HG03196 (cell line): ENCODE data around the gene VBP1.
"Not testable (repeated sequence)": the region's sequence is repeated elsewhere in the genome, so short reads cannot be mapped to it uniquely, and the experiment has no call there.

Experiments used
- ATAC-seq: cut with Tn5 transposase; IDR thresholded peaks from one replicate; pipeline ENCODE4 v1.9.1; 2021; ENCODE audit not compliant: unreplicated experiment

VBP1 gene

DNA sequence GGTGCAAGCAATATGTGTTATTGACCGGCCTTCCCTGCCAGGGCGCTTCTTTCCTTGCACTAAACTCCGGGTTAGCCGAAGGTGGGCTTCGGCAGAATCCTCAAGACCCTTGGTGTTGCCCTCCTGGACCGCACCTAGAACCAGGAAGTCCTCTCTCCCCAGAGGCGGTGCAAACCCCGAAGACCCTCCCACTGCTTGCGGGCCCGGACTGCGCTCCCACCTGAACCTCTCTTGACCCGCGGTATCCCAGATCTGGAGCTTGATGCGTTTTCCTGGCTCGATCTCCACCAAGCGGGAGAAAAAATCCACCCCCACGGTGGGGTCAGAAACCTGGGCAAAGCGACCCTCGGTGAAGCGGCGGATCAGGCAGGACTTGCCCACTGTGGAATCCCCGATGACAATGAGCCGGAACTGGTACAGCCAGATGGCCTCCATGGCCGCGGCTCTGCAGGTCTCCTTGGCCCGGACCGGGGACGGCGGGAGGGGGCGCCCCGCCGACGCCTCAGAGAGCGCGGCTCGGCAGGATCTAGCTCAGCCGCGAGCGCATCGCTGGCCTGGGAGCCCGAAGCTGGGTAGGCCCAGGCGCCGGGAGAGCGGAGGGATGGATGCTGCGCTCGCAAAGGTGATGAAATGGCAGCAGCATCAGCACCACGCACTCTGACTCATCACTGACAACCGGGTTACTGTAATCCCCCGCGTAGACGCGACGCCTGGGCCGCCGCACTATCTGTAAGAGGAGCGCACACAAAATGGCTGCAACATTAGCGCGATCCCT is 47.8 kb downstream of the VBP1 start, which contains the start of gene RAB39B:
TSS of gene RAB39B (minus strand) at position 638 of the 775 bp plus-strand sequence. CDS start at position 435, 203 bp downstream.
- ATAC-seq: peak; percentile 85

DNA sequence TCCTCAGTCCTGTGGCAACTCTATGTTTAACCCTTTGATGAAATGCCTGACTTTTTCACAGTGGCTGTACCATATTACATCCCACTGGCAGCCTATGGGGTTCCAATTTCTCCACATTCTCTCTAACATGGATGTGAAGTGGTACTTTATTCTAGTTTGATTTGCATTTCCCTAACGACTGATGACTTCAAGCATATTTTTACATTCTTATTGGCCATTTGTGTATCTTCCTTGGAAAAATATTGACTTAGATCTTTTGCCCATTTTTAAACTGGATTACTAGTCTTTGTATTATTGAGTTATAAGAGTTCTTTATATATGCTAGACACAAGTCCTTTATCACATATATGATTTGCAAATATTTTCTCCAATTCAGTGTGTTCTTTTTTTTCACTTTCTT is 50.2 kb downstream of the VBP1 start:
- ATAC-seq: no peak

DNA sequence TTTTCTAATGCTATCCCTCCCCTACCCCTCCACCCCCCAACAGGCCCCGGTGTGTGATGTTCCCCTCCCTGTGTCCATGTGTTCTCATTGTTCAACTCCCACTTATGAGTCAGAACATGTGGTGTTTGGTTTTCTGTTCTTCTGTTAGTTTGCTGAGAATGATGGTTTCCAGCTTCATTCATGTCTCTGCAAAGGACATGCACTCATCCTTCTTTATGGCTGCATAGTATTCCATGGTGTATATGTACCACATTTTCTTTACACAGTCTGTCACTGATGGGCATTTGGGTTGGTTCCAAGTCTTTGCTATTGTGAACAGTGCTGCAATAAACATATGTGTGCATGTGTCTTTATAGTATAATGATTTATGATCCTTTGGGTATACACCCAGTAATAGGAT is 51.7 kb downstream of the VBP1 start:
- ATAC-seq: not testable (repeated sequence)

- ATAC-seq: no peak
Measured at GRCh38 chrX:155270969-155271368, 54.7 kb downstream of the VBP1 start.

- no peak for ATAC-seq
Measured at GRCh38 chrX:155279873-155280272, 63.6 kb downstream of the VBP1 start.
